H9 (cell line): ENCODE data around the gene ATRIP. TPM values are rescaled to one million over a fixed set of nuclear protein-coding genes. Genes with fewer than 3 reads are reported as not detected.

Experiments used
- DNase-seq: peaks from one replicate; pipeline ENCODE4 v3.0.0-alpha.2; 2017
- H2AFZ ChIP-seq: one replicate; pipeline ENCODE4 v1.6.1; 2013; ENCODE audit warnings: mild to moderate bottlenecking, low read length, control low read depth, moderate library complexity
- H2AK5ac ChIP-seq: 2 replicates; pipeline ENCODE4 v1.6.1; 2013; ENCODE audit warnings: low read length, control low read depth, mixed read lengths; ENCODE audit not compliant: insufficient read length
- H2BK120ac ChIP-seq: one replicate; pipeline ENCODE4 v1.6.1; 2013; ENCODE audit warnings: low read depth, mild to moderate bottlenecking, low read length, control low read depth, inconsistent platforms; ENCODE audit not compliant: poor library complexity, severe bottlenecking
- H2BK12ac ChIP-seq: 2 replicates; pipeline ENCODE4 v1.6.1; 2013; ENCODE audit warnings: low read length, control low read depth, mixed read lengths, low read depth; ENCODE audit not compliant: insufficient read length
- H2BK15ac ChIP-seq: 2 replicates; pipeline ENCODE4 v1.6.1; 2013; ENCODE audit warnings: low read depth, low read length, control low read depth
- H2BK20ac ChIP-seq: one replicate; pipeline ENCODE4 v1.6.1; 2013; ENCODE audit warnings: low read depth, mild to moderate bottlenecking, low read length, control low read depth, inconsistent platforms; ENCODE audit not compliant: poor library complexity, severe bottlenecking
- H2BK5ac ChIP-seq: 2 replicates; pipeline ENCODE4 v1.6.1; 2013; ENCODE audit warnings: low read length, control low read depth, mixed read lengths; ENCODE audit not compliant: insufficient read length
- H3K14ac ChIP-seq: 2 replicates; pipeline ENCODE4 v1.6.1; 2013; ENCODE audit warnings: low read length, control low read depth; ENCODE audit not compliant: insufficient read depth
- H3K18ac ChIP-seq: 2 replicates; pipeline ENCODE4 v1.6.1; 2013; ENCODE audit warnings: low read depth, mild to moderate bottlenecking, mixed read lengths, low read length, control low read depth; ENCODE audit not compliant: insufficient read length
- H3K23ac ChIP-seq: 2 replicates; pipeline ENCODE4 v1.6.1; 2013; ENCODE audit warnings: low read length, control low read depth, mixed read lengths, low read depth; ENCODE audit not compliant: insufficient read length
- H3K23me2 ChIP-seq: 2 replicates; pipeline ENCODE4 v1.6.1; 2013; ENCODE audit warnings: low read depth, mild to moderate bottlenecking, mixed read lengths, low read length, control low read depth; ENCODE audit not compliant: insufficient read length, poor library complexity, severe bottlenecking
- H3K27ac ChIP-seq: 2 replicates; pipeline ENCODE4 v1.5.1; 2013; ENCODE audit warnings: low read length, control low read depth, mixed read lengths, low read depth; ENCODE audit not compliant: insufficient read length
- H3K27me3 ChIP-seq: 2 replicates; pipeline ENCODE4 v1.6.1; 2013; ENCODE audit warnings: low read length, control low read depth, inconsistent platforms; ENCODE audit not compliant: insufficient read depth
- H3K4ac ChIP-seq: 2 replicates; pipeline ENCODE4 v1.6.1; 2013; ENCODE audit warnings: low read depth, mild to moderate bottlenecking, control low read depth, inconsistent platforms, low read length, moderate library complexity
- H3K4me1 ChIP-seq: 2 replicates; pipeline ENCODE4 v1.6.1; 2013; ENCODE audit warnings: low read length, control low read depth, inconsistent platforms; ENCODE audit not compliant: insufficient read depth
- H3K4me2 ChIP-seq: 2 replicates; pipeline ENCODE4 v1.6.1; 2013; ENCODE audit warnings: low read length, control low read depth, mixed read lengths; ENCODE audit not compliant: insufficient read length, insufficient read depth
- H3K56ac ChIP-seq: 2 replicates; pipeline ENCODE4 v1.6.1; 2013; ENCODE audit warnings: low read depth, mild to moderate bottlenecking, mixed read lengths, low read length, control low read depth; ENCODE audit not compliant: insufficient read length
- H3K79me1 ChIP-seq: 2 replicates; pipeline ENCODE4 v1.6.1; 2013; ENCODE audit warnings: low read depth, mild to moderate bottlenecking, moderate library complexity, low read length, control low read depth, inconsistent platforms; ENCODE audit not compliant: insufficient read depth, poor library complexity, severe bottlenecking
- H3K79me2 ChIP-seq: 2 replicates; pipeline ENCODE4 v1.6.1; 2013; ENCODE audit warnings: low read length, control low read depth, inconsistent platforms; ENCODE audit not compliant: insufficient read depth
- H3K9ac ChIP-seq: 2 replicates; pipeline ENCODE4 v1.6.1; 2013; ENCODE audit warnings: low read length, control low read depth, mixed read lengths; ENCODE audit not compliant: insufficient read length; ENCODE audit errors: extremely low read depth
- H3K9me3 ChIP-seq: one replicate; pipeline ENCODE4 v1.6.1; 2013; ENCODE audit warnings: low read depth, low read length, inconsistent platforms; ENCODE audit not compliant: control insufficient read depth
- H3T11ph ChIP-seq: one replicate; pipeline ENCODE4 v1.6.1; 2013; ENCODE audit warnings: mild to moderate bottlenecking, low read length, control low read depth, inconsistent platforms
- H4K20me1 ChIP-seq: one replicate; pipeline ENCODE4 v1.6.1; 2013; ENCODE audit not compliant: control insufficient read depth, insufficient read length, insufficient read depth
- H4K5ac ChIP-seq: 2 replicates; pipeline ENCODE4 v1.6.1; 2013; ENCODE audit warnings: low read depth, mild to moderate bottlenecking, mixed read lengths, low read length, control low read depth; ENCODE audit not compliant: insufficient read length
- H4K8ac ChIP-seq: replicated peaks from 2 replicates; pipeline ENCODE4 v1.6.1; 2013; ENCODE audit warnings: low read length, control low read depth, mixed read lengths, low read depth; ENCODE audit not compliant: insufficient read length
- H4K91ac ChIP-seq: 2 replicates; pipeline ENCODE4 v1.6.1; 2013; ENCODE audit warnings: low read depth, mild to moderate bottlenecking, moderate library complexity, mixed read lengths, low read length, control low read depth; ENCODE audit not compliant: insufficient read length
- H3K27ac Mint-ChIP-seq, 3 experiments: 2 replicates in 2 of 3; 3 replicates in 1 of 3; pipeline ENCODE4 v1.8.0; 2020 to 2021; ENCODE audit warnings: mixed read lengths in 3 of 3, mild to moderate bottlenecking in 1 of 3, moderate library complexity in 1 of 3
- H3K27me3 Mint-ChIP-seq: 2 replicates; pipeline ENCODE4 v1.8.0; 2021; ENCODE audit warnings: low read depth, mild to moderate bottlenecking, moderate library complexity, mixed read lengths
- H3K36me3 Mint-ChIP-seq, 3 experiments: 2 replicates in 2 of 3; 3 replicates in 1 of 3; pipeline ENCODE4 v1.8.0; 2020 to 2021; ENCODE audit warnings: low read depth in 3 of 3, mixed read lengths in 3 of 3; ENCODE audit not compliant: insufficient read depth in 1 of 3
- H3K4me1 Mint-ChIP-seq, 2 experiments: 2 replicates each; pipeline ENCODE4 v1.8.0; 2020; ENCODE audit warnings: mixed read lengths in 2 of 2
- H3K4me3 Mint-ChIP-seq, 2 experiments: 2 replicates in 1 of 2; 3 replicates in 1 of 2; pipeline ENCODE4 v1.8.0; 2020 to 2021; ENCODE audit warnings: mild to moderate bottlenecking in 2 of 2, mixed read lengths in 2 of 2, moderate library complexity in 1 of 2
- H3K9me3 Mint-ChIP-seq, 2 experiments: 2 replicates in 1 of 2; 3 replicates in 1 of 2; pipeline ENCODE4 v1.8.0; 2020; ENCODE audit warnings: mild to moderate bottlenecking in 2 of 2, mixed read lengths in 2 of 2, moderate library complexity in 1 of 2
- CTCF ChIP-seq: fragments of 200-600 bp; sonication (generic); conservative IDR thresholded peaks from 3 replicates; pipeline ENCODE4 v1.8.0; 2021; ENCODE audit warnings: antibody characterized with exemption, mild to moderate bottlenecking
- WGBS: extraction: QIAGEN DNeasy Blood & Tissue Kit; methylation state at CpG from one replicate; pipeline ENCODE4 v1.1.7; 2013; ENCODE audit warnings: missing lambda C conversion rate, low lambda C conversion rate, mixed read lengths; ENCODE audit not compliant: insufficient read length; ENCODE audit errors: extremely low coverage; 5-methylcytosine and 5-hydroxymethylcytosine counted together
- total RNA-seq: library from RNA; stranded (reverse); gene quantifications from 2 replicates; pipeline ENCODE4 v1.2.1, GENCODE V29; 2021

Gene ATRIP
- total RNA-seq, 1 experiment from 2014 or later, result 16.3 TPM

GRCh38 chr3:48397767-48398681 is 48.5 kb upstream of the ATRIP start:
- peak overlapping the region in 1 of 3 experiments; percentile 35; a peak in 1 of 7 replicates for H3K27ac Mint-ChIP-seq
- H3K9me3 ChIP-seq, result no peaks in the 10 kb centered on the region

More at GRCh38 chr3:48397767-48398681, 48.5 kb upstream of the ATRIP start:
- Histone ChIP-seq H3K4me1 (0 out of 2 replicates have a peak, but pooled peaks cover 2% of the 10 kb centered on the region), H2BK120ac (no peak overlapping the region), H2BK15ac (no peak overlapping the region), H3K79me2 (no peaks in the 10 kb centered on the region), H3K9ac (no peak overlapping the region), H3K79me1 (no peaks in the 10 kb centered on the region), H3K14ac (no peak overlapping the region), H2AFZ (no peak overlapping the region), H2BK12ac (no peak overlapping the region), H4K5ac (no peak overlapping the region), H2BK5ac (no peak overlapping the region), H2BK20ac (no peak overlapping the region), H4K8ac (no peak overlapping the region), H3K23me2 (no peaks in the 10 kb centered on the region), H3K4ac (no peak overlapping the region), H3K56ac (no peak overlapping the region), H2AK5ac (no peak overlapping the region), H3T11ph (no peak overlapping the region), H4K20me1 (no peaks in the 10 kb centered on the region), H3K4me2 (no peak overlapping the region), H3K18ac (no peak overlapping the region), H3K27me3 (no peaks in the 10 kb centered on the region), H4K91ac (no peak overlapping the region), H3K23ac (no peak overlapping the region), H3K27ac (no peak overlapping the region)
- TF ChIP-seq CTCF, result no peak
- Mint-ChIP-seq H3K4me3 (no peak overlapping the region), H3K27me3 (peaks cover 10% of the 10 kb centered on the region), H3K36me3 (peaks cover 3 to 22% (median 8%) of the 10 kb centered on the region in 3 experiments; a peak in 6 of 7 replicates), H3K9me3 (no peaks in the 10 kb centered on the region), H3K4me1 (peaks cover 10% of the 10 kb centered on the region in 2 experiments)
- DNase-seq, result peak; percentile 22
- no CpG with 5 or more reads among the region's 9 CpGs for WGBS
